T-cell (primary cell): ENCODE results near the gene RSPH9. TPM values are rescaled to one million over a fixed set of nuclear protein-coding genes. Genes with fewer than 3 reads are reported as not detected.
A peak's percentile ranks its signal among the peaks of the same experiment; 100 is the strongest.
"Not testable (repeated sequence)": the region's sequence is repeated elsewhere in the genome, so short reads cannot be mapped to it uniquely, and the experiment has no call there.

Experiments used
- ATAC-seq, 4 experiments: fragments of 200-7000 bp in 3 of 4; fragments of 150-1000 bp in 1 of 4; cut with Tn5 transposase; replicated peaks in 1 of 4; 1 replicate in 3 of 4; 2 replicates in 1 of 4; pipeline ENCODE4 v1.10.0; 2021; ENCODE audit warnings: moderate library complexity in 3 of 4, mild to moderate bottlenecking in 2 of 4, moderate number of reproducible peaks in 1 of 4
- CTCF ChIA-PET, 2 donors: fragments of 300-600 bp; sonication (Branson Sonifier 250); formaldehyde crosslinking; loops; one replicate each; lab custom pipeline; 2022; ENCODE audit warnings: antibody characterized with exemption in 2 of 2; lab: Charles Lee
- POLR2A ChIA-PET, 2 donors: fragments of 300-600 bp; sonication (Branson Sonifier 250); formaldehyde crosslinking; loops; one replicate each; lab custom pipeline; 2022; ENCODE audit warnings: antibody characterized with exemption in 2 of 2; lab: Charles Lee
- DNase-seq, 35 experiments: peaks; one replicate each; pipeline versions ENCODE4 v3.0.0 to v3.0.0-alpha.2; 2013 to 2023
- H3K27ac ChIP-seq: one replicate; pipeline ENCODE4 v1.5.1; 2013; ENCODE audit warnings: low read length
- H3K27me3 ChIP-seq, 2 experiments: replicated peaks in 1 of 2; 1 replicate in 1 of 2; 2 replicates in 1 of 2; pipeline versions ENCODE4 v1.6.1 to v1.7.0; 2013; ENCODE audit warnings: low read length in 1 of 2, mixed read lengths in 1 of 2; ENCODE audit not compliant: control insufficient read depth in 2 of 2, insufficient read depth in 2 of 2; ENCODE audit errors: extremely low read depth in 1 of 2
- H3K36me3 ChIP-seq, 2 donors: 1 replicate in 1 of 2; 2 replicates in 1 of 2; pipeline versions ENCODE4 v1.6.1 to v1.7.0; 2013; ENCODE audit warnings: low read length in 1 of 2; ENCODE audit not compliant: control insufficient read depth in 2 of 2, insufficient read depth in 1 of 2; ENCODE audit errors: extremely low read depth in 1 of 2
- H3K4me1 ChIP-seq, 2 experiments: 1 replicate in 1 of 2; 2 replicates in 1 of 2; pipeline versions ENCODE4 v1.6.1 to v1.7.0; 2013; ENCODE audit warnings: low read length in 2 of 2, mixed read lengths in 1 of 2; ENCODE audit not compliant: insufficient read depth in 2 of 2, control insufficient read depth in 1 of 2; ENCODE audit errors: extremely low read depth in 1 of 2
- H3K4me3 ChIP-seq, 2 donors: 1 replicate in 1 of 2; 2 replicates in 1 of 2; pipeline versions ENCODE4 v1.5.1 to v1.7.0; 2013; ENCODE audit warnings: mild to moderate bottlenecking in 2 of 2, low read length in 1 of 2, moderate library complexity in 1 of 2; ENCODE audit not compliant: control insufficient read depth in 1 of 2; ENCODE audit errors: extremely low read depth in 1 of 2
- H3K9me3 ChIP-seq: 2 replicates; pipeline ENCODE4 v1.7.0; 2013
- H3K27ac Mint-ChIP-seq, 2 donors: one replicate each; pipeline ENCODE4 v1.8.0; 2020 to 2021; ENCODE audit warnings: mild to moderate bottlenecking in 2 of 2, mixed read lengths in 2 of 2
- H3K27me3 Mint-ChIP-seq, 2 donors: one replicate each; pipeline ENCODE4 v1.8.0; 2021 to 2022; ENCODE audit warnings: mixed read lengths in 2 of 2
- H3K36me3 Mint-ChIP-seq: one replicate; pipeline ENCODE4 v1.8.0; 2021; ENCODE audit warnings: mixed read lengths
- H3K4me1 Mint-ChIP-seq, 3 donors: one replicate each; pipeline ENCODE4 v1.8.0; 2020 to 2022; ENCODE audit warnings: mixed read lengths in 3 of 3, mild to moderate bottlenecking in 1 of 3
- H3K4me3 Mint-ChIP-seq, 3 donors: one replicate each; pipeline ENCODE4 v1.8.0; 2020 to 2022; ENCODE audit warnings: mild to moderate bottlenecking in 3 of 3, mixed read lengths in 3 of 3, moderate library complexity in 3 of 3
- H3K9me3 Mint-ChIP-seq, 3 donors: one replicate each; pipeline ENCODE4 v1.8.0; 2020 to 2022; ENCODE audit warnings: mixed read lengths in 3 of 3
- WGBS: methylation state at CpG from one replicate; pipeline ENCODE4 v1.1.5; 2013; ENCODE audit warnings: missing lambda C conversion rate; ENCODE audit not compliant: insufficient coverage; 5-methylcytosine and 5-hydroxymethylcytosine counted together
- total RNA-seq, 35 experiments: library from RNA in 6 of 35; stranded (reverse) in 6 of 35; fragments of 120-200 nt in 1 of 35; gene quantifications; one replicate each; pipeline versions ENCODE4 v1.2.1 to v1.2.4 and lab custom pipeline; 2013 to 2026

RSPH9 gene
- total RNA-seq, 5 donors from 2014 or later (not counting 1 experiment from before 2014, with no cell fraction given), result not detected

DNA sequence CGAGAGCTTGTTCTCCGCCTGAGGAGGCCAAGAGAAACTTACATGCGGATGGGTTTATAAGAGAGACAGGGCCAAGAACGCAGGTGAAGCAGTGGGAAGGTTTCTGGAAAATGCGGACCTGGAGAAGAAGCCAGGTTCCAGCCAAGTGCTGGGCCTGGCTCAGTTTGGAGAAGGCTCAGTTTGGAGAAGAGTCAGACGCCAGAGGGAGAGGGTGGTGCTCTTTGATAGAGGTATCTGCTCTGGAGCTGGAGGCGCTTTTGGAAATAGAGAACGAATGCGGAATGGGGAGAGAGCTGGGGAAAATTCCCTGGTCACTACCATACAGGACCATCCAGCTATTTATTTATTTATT, 753 bp downstream of the RSPH9 start:
- peaks cover 8 to 15% of the 10 kb centered on the region in 2 donors for H3K36me3 ChIP-seq
- peak overlapping the region in 1 of 2 donors; percentile 42 for H3K4me3 ChIP-seq
- WGBS, result 18% methylated on average over 4 of the region's 9 CpGs
- H3K27ac ChIP-seq, result no peak overlapping the region
- Mint-ChIP-seq H3K4me1 (peaks cover 15 to 19% (median 18%) of the 10 kb centered on the region in 3 donors), H3K27ac (peak overlapping the region in 1 of 2 donors; percentile 64), H3K9me3 (no peaks in the 10 kb centered on the region), H3K4me3 (peak overlapping the region; percentile 78), H3K27me3 (no peaks in the 10 kb centered on the region), H3K36me3 (peaks cover 17% of the 10 kb centered on the region)
- POLR2A ChIA-PET, result interaction anchor here in 1 of 2 donors (0.8 kb wide), 1 partner anchor 1082 kb away, joined by 3 read pairs; the partner anchor contains the start of gene UBR2
- DNase-seq, result no peak
- no peaks in the 10 kb centered on the region for H3K9me3 ChIP-seq
- peak in 1 of 4 experiments; percentile 13 for ATAC-seq
- H3K27me3 ChIP-seq, result peaks cover 0 to 5% of the 10 kb centered on the region in 2 experiments
- peaks cover 0 to 12% of the 10 kb centered on the region in 2 experiments for H3K4me1 ChIP-seq
- CTCF ChIA-PET, result interaction anchor here in 1 of 2 donors (0.6 to 1.0 kb wide), 3 partner anchors 21 to 110 kb away, joined by 3 to 5 read pairs (median 4); no protein-coding TSS in a partner anchor

DNA sequence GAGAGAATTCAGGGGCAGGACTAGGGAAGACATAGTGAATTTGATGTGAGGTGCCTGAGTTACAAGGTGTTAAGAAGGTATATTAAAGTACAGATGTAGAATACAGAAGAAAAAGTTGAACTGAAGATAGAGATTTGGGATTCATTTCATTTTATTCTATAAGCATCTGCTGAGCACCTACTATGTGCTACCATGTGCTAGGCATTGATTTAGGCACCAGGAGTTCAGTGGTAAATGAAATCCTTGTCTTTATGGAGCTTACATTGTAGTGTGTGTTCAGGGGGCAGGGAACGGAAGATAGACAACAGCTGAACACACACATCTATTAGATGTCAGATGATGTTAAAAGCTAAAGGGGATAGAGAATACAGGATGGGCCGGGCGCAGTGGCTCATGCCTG, 2.8 kb downstream of the RSPH9 start:
- POLR2A ChIA-PET, result no interaction called here
- ATAC-seq, result no peak
- Mint-ChIP-seq H3K27me3 (no peaks in the 10 kb centered on the region), H3K4me1 (peaks cover 10 to 14% (median 13%) of the 10 kb centered on the region in 3 donors), H3K4me3 (no peak overlapping the region), H3K9me3 (no peaks in the 10 kb centered on the region), H3K27ac (no peak overlapping the region), H3K36me3 (peaks cover 9% of the 10 kb centered on the region)
- CTCF ChIA-PET, result interaction anchor here in 1 of 2 donors (0.7 kb wide), 1 partner anchor 384 kb away, joined by 3 read pairs; no protein-coding TSS in a partner anchor
- no peak overlapping the region for H3K27ac ChIP-seq
- H3K27me3 ChIP-seq, result peaks cover 0 to 5% of the 10 kb centered on the region in 2 experiments
- peaks cover 0 to 12% of the 10 kb centered on the region in 2 experiments for H3K4me1 ChIP-seq
- H3K4me3 ChIP-seq, result no peak overlapping the region
- H3K36me3 ChIP-seq, result peaks cover 1 to 8% of the 10 kb centered on the region in 2 donors
- no CpG with 5 or more reads among the region's 3 CpGs for WGBS
- no peak for DNase-seq
- H3K9me3 ChIP-seq, result no peaks in the 10 kb centered on the region

DNA sequence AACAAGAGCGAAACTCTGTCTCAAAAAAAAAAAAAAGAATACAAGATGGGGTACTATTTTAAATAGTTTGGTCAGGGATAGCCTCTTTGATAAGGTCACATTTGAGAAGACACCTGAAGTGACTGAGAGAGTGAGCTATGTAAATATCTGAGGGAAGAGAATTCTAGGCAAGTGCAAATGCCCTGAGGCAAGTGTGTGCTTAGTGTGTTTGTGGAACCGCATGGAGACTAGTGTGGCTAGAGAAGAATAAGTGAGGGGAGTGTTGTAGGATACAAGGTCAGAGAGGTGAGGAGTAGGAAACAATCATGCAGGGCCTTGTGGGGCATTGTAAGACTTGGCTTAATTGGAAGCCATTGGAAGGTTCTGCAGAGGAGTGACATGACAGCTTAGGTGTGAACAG, 3.4 kb downstream of the RSPH9 start:
- H3K27ac ChIP-seq, result no peak overlapping the region
- Mint-ChIP-seq H3K4me1 (peaks cover 9 to 11% (median 10%) of the 10 kb centered on the region in 3 donors), H3K4me3 (no peak overlapping the region), H3K9me3 (no peaks in the 10 kb centered on the region), H3K27me3 (no peaks in the 10 kb centered on the region), H3K27ac (no peak overlapping the region), H3K36me3 (peaks cover 3% of the 10 kb centered on the region)
- peaks cover 0 to 12% of the 10 kb centered on the region in 2 experiments for H3K4me1 ChIP-seq
- ChIA-PET POLR2A (no interaction called here), CTCF (interaction anchor here in 1 of 2 donors (0.7 kb wide), 1 partner anchor 385 kb away, joined by 3 read pairs; no protein-coding TSS in a partner anchor)
- peaks cover 0 to 8% of the 10 kb centered on the region in 2 donors for H3K36me3 ChIP-seq
- peaks cover 0 to 5% of the 10 kb centered on the region in 2 experiments for H3K27me3 ChIP-seq
- no peak overlapping the region for H3K4me3 ChIP-seq
- ATAC-seq (no peak), DNase-seq (no peak)
- H3K9me3 ChIP-seq, result no peaks in the 10 kb centered on the region
- WGBS, result 90% methylated on average over 2 of the region's 2 CpGs

DNA sequence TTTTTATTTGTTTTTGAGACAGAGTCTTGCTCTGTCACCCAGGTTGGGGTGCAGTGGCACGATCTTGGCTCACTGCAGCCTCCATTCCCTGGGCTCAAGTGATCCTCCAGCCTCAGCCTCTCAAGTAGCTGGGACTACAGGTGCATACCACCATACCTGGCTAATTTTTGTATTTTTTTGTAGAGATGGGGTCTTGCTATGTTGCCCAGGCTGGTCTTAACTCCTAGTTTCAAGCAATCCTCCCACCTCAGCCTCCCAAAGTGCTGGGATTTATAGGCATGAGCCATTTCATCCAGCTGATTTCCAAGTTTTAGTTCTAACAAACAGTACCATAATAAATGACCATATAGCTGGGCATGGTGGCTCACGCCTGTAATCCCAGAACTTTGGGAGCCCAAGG, 8.0 kb downstream of the RSPH9 start:
- H3K27me3 ChIP-seq, H3K36me3 ChIP-seq, H3K27ac Mint-ChIP-seq, DNase-seq, H3K4me3 Mint-ChIP-seq, H3K36me3 Mint-ChIP-seq, H3K9me3 ChIP-seq, H3K4me1 ChIP-seq, H3K27ac ChIP-seq, ATAC-seq, H3K4me1 Mint-ChIP-seq, POLR2A ChIA-PET, H3K27me3 Mint-ChIP-seq, H3K9me3 Mint-ChIP-seq, H3K4me3 ChIP-seq: not testable (repeated sequence)
- WGBS, result 86% methylated on average over 1 of the region's 2 CpGs
- CTCF ChIA-PET, result interaction anchor here in 1 of 2 donors (0.7 kb wide), 1 partner anchor 200 kb away, joined by 10 read pairs; no protein-coding TSS in a partner anchor

DNA sequence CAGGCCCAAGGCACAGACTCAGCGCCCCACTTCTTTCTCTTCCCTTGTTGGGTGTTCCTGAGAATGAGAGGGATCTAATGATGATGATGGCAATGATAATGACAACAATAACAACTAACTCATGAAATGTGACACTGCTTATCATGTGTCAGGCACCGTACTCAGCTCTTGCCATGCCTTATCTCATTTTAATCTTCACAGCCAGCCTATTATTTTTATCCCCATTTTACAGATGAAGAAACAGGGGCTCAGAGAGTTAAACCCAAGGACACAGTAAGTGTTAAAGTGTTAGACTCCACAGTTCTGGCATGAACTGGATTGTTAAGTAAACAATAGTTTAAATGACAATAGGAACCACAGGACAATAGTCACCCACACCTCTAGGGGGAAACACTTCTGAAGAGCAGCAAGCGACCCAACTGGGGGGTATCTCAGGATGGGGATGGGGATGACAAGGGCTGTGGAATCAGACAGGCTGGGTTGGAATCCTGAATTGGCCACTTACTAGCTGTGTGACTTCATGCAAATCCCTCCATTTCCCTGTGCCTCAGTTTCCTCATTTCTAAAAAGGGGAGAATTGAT, 12.5 kb downstream of the RSPH9 start:
- H3K4me3 ChIP-seq, result no peak overlapping the region
- WGBS, result no CpG with 5 or more reads among the region's 3 CpGs
- Mint-ChIP-seq H3K27ac (no peak overlapping the region), H3K4me3 (no peak overlapping the region), H3K27me3 (peaks cover 0 to 4% of the 10 kb centered on the region in 2 donors), H3K36me3 (no peaks in the 10 kb centered on the region), H3K4me1 (peaks cover 0 to 3% (median 0%) of the 10 kb centered on the region in 3 donors), H3K9me3 (peaks cover 0 to 4% (median 0%) of the 10 kb centered on the region in 3 donors)
- DNase-seq, result no peak
- H3K27me3 ChIP-seq, result peaks cover 0 to 7% of the 10 kb centered on the region in 2 experiments
- H3K36me3 ChIP-seq, result no peaks in the 10 kb centered on the region
- no peaks in the 10 kb centered on the region for H3K4me1 ChIP-seq
- ChIA-PET CTCF (no interaction called here), POLR2A (no interaction called here)
- no peak overlapping the region for H3K27ac ChIP-seq
- no peaks in the 10 kb centered on the region for H3K9me3 ChIP-seq
- no peak for ATAC-seq

DNA sequence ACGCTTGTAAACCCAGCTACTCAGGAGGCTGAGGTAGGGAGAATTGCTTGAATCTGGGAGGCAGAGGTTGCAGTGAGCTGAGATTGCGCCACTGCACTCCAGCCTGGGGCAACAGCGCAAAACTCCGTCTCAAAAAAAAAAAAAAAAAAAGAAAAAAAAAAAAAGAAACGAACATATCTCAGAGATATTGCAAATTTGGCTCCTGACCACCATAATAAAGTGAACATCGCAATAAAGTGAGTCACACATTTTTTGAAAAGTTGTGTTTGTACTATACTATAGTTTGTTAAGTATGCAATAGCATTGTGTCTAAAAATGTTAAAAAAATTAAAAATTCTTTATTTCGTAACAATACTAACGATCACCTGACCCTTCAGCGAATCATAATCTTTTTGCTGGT, 13.3 kb downstream of the RSPH9 start:
- Mint-ChIP-seq H3K9me3 (peaks cover 0 to 4% (median 0%) of the 10 kb centered on the region in 3 donors), H3K4me3 (no peak overlapping the region), H3K27ac (no peak overlapping the region), H3K4me1 (peaks cover 0 to 3% (median 0%) of the 10 kb centered on the region in 3 donors), H3K27me3 (peaks cover 0 to 4% of the 10 kb centered on the region in 2 donors), H3K36me3 (no peaks in the 10 kb centered on the region)
- no peak overlapping the region for H3K4me3 ChIP-seq
- no peak overlapping the region for H3K27ac ChIP-seq
- no peaks in the 10 kb centered on the region for H3K9me3 ChIP-seq
- ATAC-seq (no peak), DNase-seq (no peak)
- no peaks in the 10 kb centered on the region for H3K36me3 ChIP-seq
- H3K4me1 ChIP-seq, result no peaks in the 10 kb centered on the region
- POLR2A ChIA-PET, result no interaction called here
- CTCF ChIA-PET, result no interaction called here
- H3K27me3 ChIP-seq, result peaks cover 0 to 7% of the 10 kb centered on the region in 2 experiments
- 89% methylated on average over 2 of the region's 9 CpGs for WGBS
